ENCODE data around the gene GGN.
"Not testable (repeated sequence)": the region's sequence is repeated elsewhere in the genome, so short reads cannot be mapped to it uniquely, and the experiment has no call there.

The GGN gene

GRCh38 chr19:38411041-38411712, 23.3 kb upstream of the GGN start:
- DNase-seq (ENCODE audit: low read depth, low spot score) = no peak

- DNase-seq (ENCODE audit: low read depth, low spot score) = not testable (repeated sequence)
Observed at GRCh38 chr19:38410407-38410806, 22.6 kb upstream of the GGN start.

GRCh38 chr19:38409631-38410133, 21.8 kb upstream of the GGN start:
- DNase-seq (ENCODE audit: low read depth, low spot score) = no peak

GRCh38 chr19:38405276-38405675, 17.4 kb upstream of the GGN start:
- no peak for DNase-seq (ENCODE audit: low read depth, low spot score)

GRCh38 chr19:38404858-38405257, 17.0 kb upstream of the GGN start:
- no peak for DNase-seq (ENCODE audit: low read depth, low spot score)

- DNase-seq (ENCODE audit: low read depth, low spot score) = peak; percentile 99
Observed at GRCh38 chr19:38402967-38403674, 15.3 kb upstream of the GGN start, which contains the start of gene FAM98C. Gene FAM98C (plus strand): TSS chr19:38403093. CDS start chr19:38403154, 61 bp downstream.

- DNase-seq (ENCODE audit: low read depth, low spot score) = no peak
Observed at GRCh38 chr19:38402623-38402966, 14.8 kb upstream of the GGN start.

- DNase-seq (ENCODE audit: low read depth, low spot score) = no peak
Observed at GRCh38 chr19:38401148-38401547, 13.3 kb upstream of the GGN start.

GRCh38 chr19:38400361-38400760, 12.5 kb upstream of the GGN start:
- no peak for DNase-seq (ENCODE audit: low read depth, low spot score)

- no peak for DNase-seq (ENCODE audit: low read depth, low spot score)
Observed at GRCh38 chr19:38399537-38399936, 11.7 kb upstream of the GGN start.

- DNase-seq (ENCODE audit: low read depth, low spot score) = no peak
Observed at GRCh38 chr19:38399081-38399480, 11.2 kb upstream of the GGN start.

GRCh38 chr19:38395381-38396114, 7.7 kb upstream of the GGN start:
- no peak for DNase-seq (ENCODE audit: low read depth, low spot score)

GRCh38 chr19:38394488-38394887, 6.7 kb upstream of the GGN start:
- peak; percentile 95 for DNase-seq (ENCODE audit: low read depth, low spot score)

- no peak for DNase-seq (ENCODE audit: low read depth, low spot score)
Observed at GRCh38 chr19:38392707-38393308, 5.0 kb upstream of the GGN start.

- peak; percentile 56 for DNase-seq (ENCODE audit: low read depth, low spot score)
Observed at GRCh38 chr19:38391911-38392464, 4.2 kb upstream of the GGN start.

- no peak for DNase-seq (ENCODE audit: low read depth, low spot score)
Observed at GRCh38 chr19:38389957-38390924, 2.4 kb upstream of the GGN start.

GRCh38 chr19:38389101-38389925, 1.5 kb upstream of the GGN start:
- peak; percentile 30 for DNase-seq (ENCODE audit: low read depth, low spot score)

- DNase-seq (ENCODE audit: low read depth, low spot score) = peak; percentile 47
Observed at GRCh38 chr19:38388349-38389100, 691 bp upstream of the GGN start, which contains the start of gene SPRED3. Gene SPRED3 (plus strand): TSS chr19:38388697. CDS start chr19:38390303, 1,606 bp downstream.
